Activated T-cell treated with anti-CD3 and anti-CD28 coated beads, Interleukin-2, amount 50 U/mL, for 72 hours (primary cell): ENCODE data around the gene CREG1. TPM values are rescaled to one million over a fixed set of nuclear protein-coding genes. Genes with fewer than 3 reads are reported as not detected.

Experiments
- ATAC-seq, 2 donors: fragments of 150-1000 bp; cut with Tn5 transposase; replicated peaks in 1 of 2; 2 replicates each; pipeline ENCODE4 v1.10.0; 2021; ENCODE audit warnings: moderate library complexity in 2 of 2, mild to moderate bottlenecking in 1 of 2
- DNase-seq, 2 donors: peaks; one replicate each; pipeline ENCODE4 v3.0.0; 2021 to 2022; ENCODE audit warnings: mixed read lengths in 1 of 2
- H3K27ac Mint-ChIP-seq: one replicate; pipeline ENCODE4 v1.8.0; 2022; ENCODE audit warnings: mild to moderate bottlenecking, moderate library complexity, mixed read lengths
- H3K27me3 Mint-ChIP-seq: one replicate; pipeline ENCODE4 v1.8.0; 2022; ENCODE audit warnings: low read depth, mixed read lengths
- H3K36me3 Mint-ChIP-seq, 2 donors: one replicate each; pipeline ENCODE4 v1.8.0; 2022; ENCODE audit warnings: mixed read lengths in 2 of 2, mild to moderate bottlenecking in 1 of 2; ENCODE audit not compliant: insufficient read depth in 2 of 2
- H3K4me1 Mint-ChIP-seq: one replicate; pipeline ENCODE4 v1.8.0; 2022; ENCODE audit warnings: low read depth, mixed read lengths
- H3K4me3 Mint-ChIP-seq, 2 donors: one replicate each; pipeline ENCODE4 v1.8.0; 2022; ENCODE audit warnings: mild to moderate bottlenecking in 2 of 2, mixed read lengths in 2 of 2, moderate library complexity in 2 of 2
- H3K9me3 Mint-ChIP-seq, 2 donors: one replicate each; pipeline ENCODE4 v1.8.0; 2022; ENCODE audit warnings: mixed read lengths in 2 of 2
- total RNA-seq, 2 donors: library from RNA; stranded (reverse); gene quantifications; one replicate each; pipeline ENCODE4 v1.2.3, GENCODE V29; 2022

Gene CREG1
- 1 to 10 TPM; 7.4 to 8.3 TPM for total RNA-seq

- no peak within 1 kb of the TSS for H3K27ac Mint-ChIP-seq
- H3K9me3 Mint-ChIP-seq, result no peaks in the 10 kb centered on the region
- H3K4me1 Mint-ChIP-seq, result peaks cover 44% of the 10 kb centered on the region
- H3K27me3 Mint-ChIP-seq, result no peaks in the 10 kb centered on the region
- H3K4me3 Mint-ChIP-seq, result peak within 1 kb of the TSS; percentile 92 to 93
- no peaks in the 10 kb centered on the region for H3K36me3 Mint-ChIP-seq
- peak; percentile 93 to 94 for DNase-seq
- peak; percentile 99 to 100 for ATAC-seq
Measured at GRCh38 chr1:167553136-167554027, at the start of gene CREG1. Gene CREG1, minus strand, starts transcription at chr1:167553762.

- H3K4me3 Mint-ChIP-seq, result no peak overlapping the region
- H3K27me3 Mint-ChIP-seq, result no peaks in the 10 kb centered on the region
- peaks cover 2 to 6% of the 10 kb centered on the region in 2 donors for H3K9me3 Mint-ChIP-seq
- H3K36me3 Mint-ChIP-seq, result peaks cover 6 to 7% of the 10 kb centered on the region in 2 donors
- ATAC-seq (no peak), DNase-seq (peak in 1 of 2 donors; percentile 13)
- H3K27ac Mint-ChIP-seq, result no peak overlapping the region
- H3K4me1 Mint-ChIP-seq, result peaks cover 39% of the 10 kb centered on the region
Measured at GRCh38 chr1:167602840-167603239, 49.3 kb upstream of the CREG1 start.

- peaks cover 2% of the 10 kb centered on the region in 2 donors for H3K36me3 Mint-ChIP-seq
Measured at GRCh38 chr1:167601442-167602383, 48.2 kb upstream of the CREG1 start.

GRCh38 chr1:167599957-167600581 lies 46.5 kb upstream of the CREG1 start:
- H3K36me3 Mint-ChIP-seq, result peaks cover 1% of the 10 kb centered on the region in 2 donors
- H3K9me3 Mint-ChIP-seq, result no peaks in the 10 kb centered on the region
- H3K27me3 Mint-ChIP-seq, result no peaks in the 10 kb centered on the region
- ATAC-seq (peak; percentile 84 to 91), DNase-seq (peak; percentile 27 to 32)
- peak overlapping the region; percentile 71 to 74 for H3K4me3 Mint-ChIP-seq
- peak overlapping the region; percentile 97 for H3K27ac Mint-ChIP-seq
- peaks cover 39% of the 10 kb centered on the region for H3K4me1 Mint-ChIP-seq

More at GRCh38 chr1:167601442-167602383, 48.2 kb upstream of the CREG1 start:
- ATAC-seq (peak; percentile 23 to 48), DNase-seq (peak in 1 of 2 donors; percentile 21)
- H3K9me3 Mint-ChIP-seq, result no peaks in the 10 kb centered on the region
- H3K4me1 Mint-ChIP-seq, result peaks cover 39% of the 10 kb centered on the region
- peak overlapping the region; percentile 97 for H3K27ac Mint-ChIP-seq
- peak overlapping the region; percentile 71 to 74 for H3K4me3 Mint-ChIP-seq
- H3K27me3 Mint-ChIP-seq, result no peaks in the 10 kb centered on the region

- DNase-seq (no peak), ATAC-seq (no peak)
- H3K4me3 Mint-ChIP-seq, result no peak overlapping the region
Measured at GRCh38 chr1:167594822-167595221, 41.3 kb upstream of the CREG1 start.

GRCh38 chr1:167593860-167594259 lies 40.3 kb upstream of the CREG1 start:
- ATAC-seq (no peak), DNase-seq (no peak)
- Mint-ChIP-seq H3K27ac (no peak overlapping the region), H3K4me1 (no peaks in the 10 kb centered on the region), H3K4me3 (no peak overlapping the region), H3K36me3 (no peaks in the 10 kb centered on the region), H3K27me3 (no peaks in the 10 kb centered on the region), H3K9me3 (no peaks in the 10 kb centered on the region)

More at GRCh38 chr1:167594822-167595221, 41.3 kb upstream of the CREG1 start:
- Mint-ChIP-seq H3K27me3 (no peaks in the 10 kb centered on the region), H3K36me3 (no peaks in the 10 kb centered on the region), H3K27ac (no peak overlapping the region), H3K4me1 (peaks cover 2% of the 10 kb centered on the region), H3K9me3 (no peaks in the 10 kb centered on the region)

GRCh38 chr1:167592475-167592874 lies 38.9 kb upstream of the CREG1 start:
- ATAC-seq (no peak), DNase-seq (no peak)
- Mint-ChIP-seq H3K27ac (no peak overlapping the region), H3K4me3 (no peak overlapping the region), H3K9me3 (no peaks in the 10 kb centered on the region), H3K4me1 (no peaks in the 10 kb centered on the region), H3K27me3 (no peaks in the 10 kb centered on the region), H3K36me3 (no peaks in the 10 kb centered on the region)

- Mint-ChIP-seq H3K4me1 (no peaks in the 10 kb centered on the region), H3K4me3 (no peak overlapping the region), H3K9me3 (no peaks in the 10 kb centered on the region), H3K27ac (no peak overlapping the region), H3K36me3 (no peaks in the 10 kb centered on the region), H3K27me3 (no peaks in the 10 kb centered on the region)
- DNase-seq, result no peak
- ATAC-seq, result no peak
Measured at GRCh38 chr1:167588361-167588760, 34.8 kb upstream of the CREG1 start.

GRCh38 chr1:167587872-167588271 lies 34.3 kb upstream of the CREG1 start:
- no peak overlapping the region for H3K4me3 Mint-ChIP-seq
- DNase-seq (no peak), ATAC-seq (no peak)
- no peaks in the 10 kb centered on the region for H3K36me3 Mint-ChIP-seq
- H3K4me1 Mint-ChIP-seq, result no peaks in the 10 kb centered on the region
- H3K27me3 Mint-ChIP-seq, result no peaks in the 10 kb centered on the region
- H3K27ac Mint-ChIP-seq, result no peak overlapping the region
- H3K9me3 Mint-ChIP-seq, result no peaks in the 10 kb centered on the region

GRCh38 chr1:167587342-167587741 lies 33.8 kb upstream of the CREG1 start:
- H3K4me3 Mint-ChIP-seq, result no peak overlapping the region
- H3K4me1 Mint-ChIP-seq, result no peaks in the 10 kb centered on the region
- H3K27ac Mint-ChIP-seq, result no peak overlapping the region
- DNase-seq, result no peak
- ATAC-seq, result no peak
- no peaks in the 10 kb centered on the region for H3K27me3 Mint-ChIP-seq
- no peaks in the 10 kb centered on the region for H3K9me3 Mint-ChIP-seq
- H3K36me3 Mint-ChIP-seq, result no peaks in the 10 kb centered on the region

GRCh38 chr1:167584581-167584980 lies 31.0 kb upstream of the CREG1 start:
- Mint-ChIP-seq H3K27ac (no peak overlapping the region), H3K9me3 (no peaks in the 10 kb centered on the region), H3K4me3 (no peak overlapping the region), H3K4me1 (no peaks in the 10 kb centered on the region), H3K27me3 (no peaks in the 10 kb centered on the region), H3K36me3 (no peaks in the 10 kb centered on the region)
- ATAC-seq (no peak), DNase-seq (no peak)

- no peak overlapping the region for H3K27ac Mint-ChIP-seq
- H3K4me1 Mint-ChIP-seq, result no peaks in the 10 kb centered on the region
- no peak for ATAC-seq
- no peak for DNase-seq
- H3K27me3 Mint-ChIP-seq, result peaks cover 4% of the 10 kb centered on the region
- H3K9me3 Mint-ChIP-seq, result no peaks in the 10 kb centered on the region
- H3K4me3 Mint-ChIP-seq, result no peak overlapping the region
- H3K36me3 Mint-ChIP-seq, result no peaks in the 10 kb centered on the region
Measured at GRCh38 chr1:167582722-167583121, 29.2 kb upstream of the CREG1 start.
